CD14-positive monocyte (primary cell): ENCODE measurements around the gene ANKRD10. TPM values are rescaled to one million over a fixed set of nuclear protein-coding genes. Genes with fewer than 3 reads are reported as not detected.

Source experiments
- DNase-seq, 3 donors: peaks; one replicate each; pipeline ENCODE4 v3.0.0-alpha.2; 2011 to 2022
- H2AFZ ChIP-seq: 2 replicates; pipeline ENCODE4 v1.6.0; 2012; ENCODE audit warnings: mild to moderate bottlenecking, low read depth, low read length, inconsistent platforms; ENCODE audit not compliant: insufficient read depth, poor library complexity, severe bottlenecking
- H3K27ac ChIP-seq, 2 donors: 1 replicate in 1 of 2; 2 replicates in 1 of 2; pipeline ENCODE4 v1.5.1; 2012 to 2013; ENCODE audit warnings: low read length in 2 of 2, control low read depth in 1 of 2, inconsistent platforms in 1 of 2, low read depth in 1 of 2, mild to moderate bottlenecking in 1 of 2
- H3K27me3 ChIP-seq, 2 donors: one replicate each; pipeline versions ENCODE4 v1.6.0 to v1.6.1; 2011 to 2013; ENCODE audit warnings: low read length in 2 of 2; ENCODE audit not compliant: control insufficient read depth in 2 of 2, insufficient read depth in 2 of 2
- H3K36me3 ChIP-seq, 2 donors: replicated peaks in 1 of 2; 1 replicate in 1 of 2; 2 replicates in 1 of 2; pipeline versions ENCODE4 v1.5.1 to v1.6.1; 2012 to 2013; ENCODE audit warnings: low read length in 2 of 2, control low read depth in 1 of 2, inconsistent platforms in 1 of 2, mild to moderate bottlenecking in 1 of 2; ENCODE audit not compliant: insufficient read depth in 2 of 2, control insufficient read depth in 1 of 2
- H3K4me1 ChIP-seq, 2 donors: 1 replicate in 1 of 2; 2 replicates in 1 of 2; pipeline versions ENCODE4 v1.5.1 to v1.6.1; 2012 to 2013; ENCODE audit warnings: low read length in 2 of 2, control low read depth in 1 of 2, inconsistent platforms in 1 of 2, mild to moderate bottlenecking in 1 of 2, moderate library complexity in 1 of 2; ENCODE audit not compliant: insufficient read depth in 2 of 2, control insufficient read depth in 1 of 2
- H3K4me2 ChIP-seq: replicated peaks from 2 replicates; pipeline ENCODE3; 2012; ENCODE audit warnings: low read length, moderate library complexity, mild to moderate bottlenecking; ENCODE audit not compliant: poor library complexity, severe bottlenecking; ENCODE audit errors: extremely low read depth
- H3K4me3 ChIP-seq, 3 experiments: fragments of 200-600 bp in 1 of 3; sonication (generic) in 1 of 3; replicated peaks in 1 of 3; 1 replicate in 2 of 3; 2 replicates in 1 of 3; pipeline ENCODE4 v1.5.1; 2011 to 2013; ENCODE audit warnings: low read length in 3 of 3, mild to moderate bottlenecking in 3 of 3, control low read depth in 2 of 3, low read depth in 2 of 3, inconsistent platforms in 1 of 3, moderate library complexity in 1 of 3
- H3K79me2 ChIP-seq: 2 replicates; pipeline ENCODE4 v1.6.0; 2012; ENCODE audit warnings: mild to moderate bottlenecking, control low read depth, inconsistent platforms, low read length, moderate library complexity; ENCODE audit not compliant: insufficient read depth
- H3K9ac ChIP-seq: 2 replicates; pipeline ENCODE4 v1.6.0; 2017; ENCODE audit warnings: low read length, mild to moderate bottlenecking; ENCODE audit not compliant: insufficient read depth, poor library complexity, severe bottlenecking
- H3K9me3 ChIP-seq, 2 donors: replicated peaks in 1 of 2; 1 replicate in 1 of 2; 2 replicates in 1 of 2; pipeline versions ENCODE4 v1.5.1 to v1.6.1; 2012 to 2013; ENCODE audit warnings: low read length in 2 of 2, control low read depth in 1 of 2; ENCODE audit not compliant: control insufficient read depth in 1 of 2, insufficient read depth in 1 of 2
- H4K20me1 ChIP-seq: 2 replicates; pipeline ENCODE4 v1.6.0; 2012; ENCODE audit warnings: mild to moderate bottlenecking, low read length, control low read depth, moderate library complexity; ENCODE audit not compliant: insufficient read depth
- H3K27ac Mint-ChIP-seq, 7 donors: one replicate each; pipeline ENCODE4 v1.8.0; 2020; ENCODE audit warnings: mild to moderate bottlenecking in 7 of 7, mixed read lengths in 7 of 7, moderate library complexity in 6 of 7, inconsistent platforms in 2 of 7
- H3K27me3 Mint-ChIP-seq, 3 donors: one replicate each; pipeline ENCODE4 v1.8.0; 2021 to 2022; ENCODE audit warnings: low read depth in 3 of 3, mild to moderate bottlenecking in 3 of 3, mixed read lengths in 3 of 3, moderate library complexity in 3 of 3, inconsistent platforms in 1 of 3
- H3K36me3 Mint-ChIP-seq, 2 donors: one replicate each; pipeline ENCODE4 v1.8.0; 2020; ENCODE audit warnings: mixed read lengths in 2 of 2, inconsistent platforms in 1 of 2, mild to moderate bottlenecking in 1 of 2
- H3K4me1 Mint-ChIP-seq: one replicate; pipeline ENCODE4 v1.8.0; 2020; ENCODE audit warnings: mild to moderate bottlenecking, mixed read lengths
- H3K4me3 Mint-ChIP-seq, 2 donors: one replicate each; pipeline ENCODE4 v1.8.0; 2020; ENCODE audit warnings: mild to moderate bottlenecking in 2 of 2, mixed read lengths in 2 of 2, moderate library complexity in 1 of 2
- H3K9me3 Mint-ChIP-seq, 7 donors: one replicate each; pipeline ENCODE4 v1.8.0; 2020 to 2022; ENCODE audit warnings: mixed read lengths in 7 of 7, mild to moderate bottlenecking in 6 of 7, moderate library complexity in 6 of 7, inconsistent platforms in 2 of 7
- WGBS: methylation state at CpG from one replicate; pipeline ENCODE4 v1.1.5; 2013; ENCODE audit warnings: missing lambda C conversion rate; ENCODE audit not compliant: insufficient coverage; 5-methylcytosine and 5-hydroxymethylcytosine counted together
- intact Hi-C, 2 donors: fragments of 100-400 bp; cut with micrococcal nuclease; formaldehyde crosslinking; loops; one replicate each; pipeline versions ENCODE4 v1.15.0 to v1.15.1; 2023
- polyA plus RNA-seq, 3 donors: library from polyadenylated mRNA; depleted of rRNA in 1 of 3; unstranded in 2 of 3; stranded (reverse) in 1 of 3; fragments of 300-500 nt in 2 of 3; fragments of >200 nt in 1 of 3; fragmentation: Illumina TruSeq in 2 of 3; gene quantifications; 1 replicate in 2 of 3; 2 replicates in 1 of 3; pipeline ENCODE4 v1.2.3, GENCODE V29; 2012 to 2021
- TF ChIP-seq, protein P1 (sequence below): fragments of 200-600 bp; IDR thresholded peaks from one replicate; pipeline ENCODE4 v1.8.0; 2022; ENCODE audit warnings: antibody characterized with exemption, mild to moderate bottlenecking

ANKRD10 gene
- polyA plus RNA-seq, 3 donors, result 30.5 to 79.9 (median 37.2) TPM

GRCh38 chr13:110921209-110921608, 6.3 kb upstream of the ANKRD10 start:
- H3K9ac ChIP-seq, result no peak overlapping the region
- Mint-ChIP-seq H3K36me3 (no peaks in the 10 kb centered on the region), H3K27me3 (peaks cover 22 to 34% (median 23%) of the 10 kb centered on the region in 3 donors), H3K4me3 (peak overlapping the region in 1 of 2 donors; percentile 66), H3K27ac (no peak overlapping the region), H3K9me3 (peaks cover 0 to 2% (median 0%) of the 10 kb centered on the region in 7 donors), H3K4me1 (peaks cover 13% of the 10 kb centered on the region)
- no peak overlapping the region for H2AFZ ChIP-seq
- DNase-seq, result peak in 1 of 3 donors; percentile 79
- H3K9me3 ChIP-seq, result no peaks in the 10 kb centered on the region
- no peak overlapping the region for H3K27ac ChIP-seq
- TF ChIP-seq, protein P1, sequence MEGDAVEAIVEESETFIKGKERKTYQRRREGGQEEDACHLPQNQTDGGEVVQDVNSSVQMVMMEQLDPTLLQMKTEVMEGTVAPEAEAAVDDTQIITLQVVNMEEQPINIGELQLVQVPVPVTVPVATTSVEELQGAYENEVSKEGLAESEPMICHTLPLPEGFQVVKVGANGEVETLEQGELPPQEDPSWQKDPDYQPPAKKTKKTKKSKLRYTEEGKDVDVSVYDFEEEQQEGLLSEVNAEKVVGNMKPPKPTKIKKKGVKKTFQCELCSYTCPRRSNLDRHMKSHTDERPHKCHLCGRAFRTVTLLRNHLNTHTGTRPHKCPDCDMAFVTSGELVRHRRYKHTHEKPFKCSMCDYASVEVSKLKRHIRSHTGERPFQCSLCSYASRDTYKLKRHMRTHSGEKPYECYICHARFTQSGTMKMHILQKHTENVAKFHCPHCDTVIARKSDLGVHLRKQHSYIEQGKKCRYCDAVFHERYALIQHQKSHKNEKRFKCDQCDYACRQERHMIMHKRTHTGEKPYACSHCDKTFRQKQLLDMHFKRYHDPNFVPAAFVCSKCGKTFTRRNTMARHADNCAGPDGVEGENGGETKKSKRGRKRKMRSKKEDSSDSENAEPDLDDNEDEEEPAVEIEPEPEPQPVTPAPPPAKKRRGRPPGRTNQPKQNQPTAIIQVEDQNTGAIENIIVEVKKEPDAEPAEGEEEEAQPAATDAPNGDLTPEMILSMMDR, result no peak
- H3K4me1 ChIP-seq, result peaks cover 8 to 9% of the 10 kb centered on the region in 2 donors
- no peak overlapping the region for H3K4me2 ChIP-seq
- no peak overlapping the region for H3K4me3 ChIP-seq
- no peaks in the 10 kb centered on the region for H4K20me1 ChIP-seq
- intact Hi-C loops, result no loop called here
- H3K27me3 ChIP-seq, result peaks cover 0 to 24% of the 10 kb centered on the region in 2 donors
- H3K36me3 ChIP-seq, result no peaks in the 10 kb centered on the region
- WGBS, result 45% methylated on average over 7 of the region's 13 CpGs
- no peaks in the 10 kb centered on the region for H3K79me2 ChIP-seq

DNA sequence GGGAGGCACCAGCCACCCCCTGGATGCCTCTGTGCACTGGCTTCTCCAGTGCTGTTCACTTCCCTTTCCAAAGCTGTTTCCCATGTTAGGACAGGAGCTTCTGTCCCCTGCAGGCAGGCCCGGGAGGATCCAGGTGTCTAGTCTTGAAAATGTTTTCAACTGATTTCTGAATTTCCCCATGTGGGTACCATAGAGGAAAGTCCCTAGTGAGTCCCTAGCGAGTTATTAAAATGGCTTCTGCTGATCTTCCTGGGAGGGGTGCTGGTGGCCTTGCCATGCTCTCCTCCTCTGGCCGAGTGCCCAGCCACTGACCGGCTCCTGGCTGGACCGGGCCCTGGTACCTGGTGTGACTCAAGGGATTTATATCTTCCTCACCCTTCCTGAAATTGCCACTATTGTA, 5.2 kb upstream of the ANKRD10 start:
- no peak for DNase-seq
- TF ChIP-seq, protein P1, result no peak
- H3K4me3 ChIP-seq, result no peak overlapping the region
- intact Hi-C loops, result no loop called here
- no peak overlapping the region for H3K9ac ChIP-seq
- peaks cover 0 to 24% of the 10 kb centered on the region in 2 donors for H3K27me3 ChIP-seq
- Mint-ChIP-seq H3K27ac (peak overlapping the region in 1 of 7 donors; percentile 79), H3K9me3 (peaks cover 0 to 2% (median 0%) of the 10 kb centered on the region in 7 donors), H3K27me3 (peaks cover 22 to 34% (median 23%) of the 10 kb centered on the region in 3 donors), H3K36me3 (no peaks in the 10 kb centered on the region), H3K4me1 (peaks cover 13% of the 10 kb centered on the region), H3K4me3 (no peak overlapping the region)
- H4K20me1 ChIP-seq, result no peaks in the 10 kb centered on the region
- no peak overlapping the region for H3K4me2 ChIP-seq
- H3K4me1 ChIP-seq, result peaks cover 8 to 9% of the 10 kb centered on the region in 2 donors
- H3K79me2 ChIP-seq, result no peaks in the 10 kb centered on the region
- WGBS, result 100% methylated on average over 1 of the region's 5 CpGs
- H3K36me3 ChIP-seq, result no peaks in the 10 kb centered on the region
- H3K27ac ChIP-seq, result no peak overlapping the region
- H2AFZ ChIP-seq, result no peak overlapping the region
- no peaks in the 10 kb centered on the region for H3K9me3 ChIP-seq
